Caco-2 (cell line): ENCODE measurements around the gene ZNF471. TPM values are rescaled to one million over a fixed set of nuclear protein-coding genes. Genes with fewer than 3 reads are reported as not detected.
A peak's percentile ranks its signal among the peaks of the same experiment; 100 is the strongest.

ENCODE experiments used
- BruUV-seq: library from RNA; stranded (reverse); fragments of 400-500 nt; replicated peaks from 2 replicates; lab custom pipeline; 2021; lab: Mats Ljungman, UMichigan
- CTCF ChIA-PET: fragments of 300-600 bp; sonication (Branson Sonifier 250); formaldehyde crosslinking; loops from one replicate; lab custom pipeline; 2022; ENCODE audit warnings: antibody characterized with exemption; lab: Charles Lee
- POLR2A ChIA-PET: fragments of 300-600 bp; sonication (Branson Sonifier 250); formaldehyde crosslinking; loops from one replicate; lab custom pipeline; 2022; ENCODE audit warnings: antibody characterized with exemption; lab: Charles Lee
- DNase-seq, 2 experiments: peaks; one replicate each; pipeline versions ENCODE4 v3.0.0 to v3.0.0-alpha.2; 2020 to 2022
- H3K27me3 ChIP-seq: replicated peaks from 2 replicates; pipeline ENCODE4 v1.6.0; 2011; ENCODE audit warnings: low read length; ENCODE audit not compliant: control insufficient read depth, insufficient read depth
- H3K36me3 ChIP-seq: 2 replicates; pipeline ENCODE4 v1.5.1; 2011; ENCODE audit warnings: low read length; ENCODE audit not compliant: control insufficient read depth, insufficient read depth
- H3K4me1 ChIP-seq: fragments of 250-450 bp; sonication (Bioruptor Pico); 2 replicates; pipeline ENCODE4 v1.5.1; 2020; ENCODE audit warnings: mild to moderate bottlenecking
- H3K4me3 ChIP-seq: 2 replicates; pipeline ENCODE4 v1.5.1; 2011; ENCODE audit warnings: low read depth, mild to moderate bottlenecking, control low read depth, low read length
- H3K9me3 ChIP-seq: fragments of 250-450 bp; sonication (Bioruptor Pico); 2 replicates; pipeline ENCODE4 v1.5.1; 2020; ENCODE audit warnings: mild to moderate bottlenecking, moderate library complexity
- H3K27ac Mint-ChIP-seq: one replicate; pipeline ENCODE4 v1.8.0; 2022; ENCODE audit warnings: mixed read lengths; ENCODE audit not compliant: unreplicated experiment
- H3K27me3 Mint-ChIP-seq: one replicate; pipeline ENCODE4 v1.8.0; 2022; ENCODE audit warnings: mixed read lengths; ENCODE audit not compliant: insufficient read depth, unreplicated experiment
- H3K36me3 Mint-ChIP-seq: one replicate; pipeline ENCODE4 v1.8.0; 2022; ENCODE audit warnings: mild to moderate bottlenecking, mixed read lengths; ENCODE audit not compliant: insufficient read depth, unreplicated experiment
- H3K4me1 Mint-ChIP-seq: one replicate; pipeline ENCODE4 v1.8.0; 2022; ENCODE audit warnings: low read depth, mixed read lengths; ENCODE audit not compliant: unreplicated experiment
- H3K4me3 Mint-ChIP-seq: one replicate; pipeline ENCODE4 v1.8.0; 2022; ENCODE audit warnings: mild to moderate bottlenecking, moderate library complexity, mixed read lengths; ENCODE audit not compliant: unreplicated experiment
- H3K9me3 Mint-ChIP-seq: one replicate; pipeline ENCODE4 v1.8.0; 2022; ENCODE audit warnings: mixed read lengths; ENCODE audit not compliant: unreplicated experiment
- CTCF ChIP-seq, 2 experiments: fragments of 200-600 bp in 1 of 2; IDR thresholded peaks; 1 replicate in 1 of 2; 2 replicates in 1 of 2; pipeline versions ENCODE4 v1.5.1 to v1.8.0; 2011 to 2022; ENCODE audit warnings: antibody characterized with exemption in 1 of 2, control low read depth in 1 of 2, inconsistent platforms in 1 of 2, low read depth in 1 of 2, low read length in 1 of 2, mild to moderate bottlenecking in 1 of 2, moderate library complexity in 1 of 2; ENCODE audit not compliant: insufficient read depth in 1 of 2, severe bottlenecking in 1 of 2, unreplicated experiment in 1 of 2
- intact Hi-C: fragments of 100-400 bp; cut with micrococcal nuclease; formaldehyde crosslinking; loops from one replicate; pipeline ENCODE4 v1.10.0; 2022; ENCODE audit not compliant: unreplicated experiment
- total RNA-seq: library from RNA; stranded (reverse); gene quantifications from 2 replicates; pipeline ENCODE4 v1.2.3, GENCODE V29; 2022

ZNF471 gene
- total RNA-seq, 1 experiment from 2014 or later, result not detected

- H3K9me3 Mint-ChIP-seq, result peaks cover 49% of the 10 kb centered on the region
- BruUV-seq, result no TSS peak
- peaks cover 26% of the 10 kb centered on the region for H3K9me3 ChIP-seq
Observed at GRCh38 chr19:56562766-56563165, 55.1 kb downstream of the ZNF471 start.

GRCh38 chr19:56566904-56567273, 59.2 kb downstream of the ZNF471 start:
- POLR2A ChIA-PET, result no interaction called here
- no peaks in the 10 kb centered on the region for H3K4me1 ChIP-seq
- peak overlapping the region; percentile 62 for H3K27ac Mint-ChIP-seq
- peaks cover 43% of the 10 kb centered on the region for H3K9me3 ChIP-seq
- H3K27me3 Mint-ChIP-seq, result no peaks in the 10 kb centered on the region
- intact Hi-C loops, result loop anchor here (1.0 kb wide), 1 partner anchor 28 kb away; the partner anchor contains the start of gene ZNF71
- H3K9me3 Mint-ChIP-seq, result peaks cover 32% of the 10 kb centered on the region
- CTCF ChIA-PET, result no interaction called here
- H3K27me3 ChIP-seq, result no peaks in the 10 kb centered on the region
- BruUV-seq, result no TSS peak
- H3K4me1 Mint-ChIP-seq, result no peaks in the 10 kb centered on the region
- peak overlapping the region; percentile 92 for H3K4me3 Mint-ChIP-seq
- TF ChIP-seq CTCF (IDR thresholded peaks at IDR 0.05; ENCODE audit: insufficient read depth in 1 of 2, low read depth in 1 of 2, low read length in 1 of 2, severe bottlenecking in 1 of 2, unreplicated experiment in 1 of 2), result no peak
- DNase-seq, result peak in 1 of 2 experiments; percentile 51
- peak overlapping the region; percentile 61 for H3K4me3 ChIP-seq
- no peaks in the 10 kb centered on the region for H3K36me3 ChIP-seq
- peaks cover 6% of the 10 kb centered on the region for H3K36me3 Mint-ChIP-seq

More at GRCh38 chr19:56562766-56563165, 55.1 kb downstream of the ZNF471 start:
- intact Hi-C loops, result no loop called here
- no peak for TF ChIP-seq CTCF (IDR thresholded peaks at IDR 0.05; ENCODE audit: insufficient read depth in 1 of 2, low read depth in 1 of 2, low read length in 1 of 2, severe bottlenecking in 1 of 2, unreplicated experiment in 1 of 2)
- Mint-ChIP-seq H3K36me3 (peaks cover 3% of the 10 kb centered on the region), H3K27me3 (no peaks in the 10 kb centered on the region), H3K4me1 (no peaks in the 10 kb centered on the region), H3K27ac (no peak overlapping the region), H3K4me3 (no peak overlapping the region)
- DNase-seq, result no peak
- Histone ChIP-seq H3K27me3 (no peaks in the 10 kb centered on the region), H3K4me1 (no peaks in the 10 kb centered on the region), H3K4me3 (no peak overlapping the region), H3K36me3 (no peaks in the 10 kb centered on the region)
- ChIA-PET POLR2A (no interaction called here), CTCF (no interaction called here)

GRCh38 chr19:56567274-56568120, 59.8 kb downstream of the ZNF471 start, which contains the start of gene ZNF470:
ZNF470 (plus strand) TSS chr19:56567468; CDS start chr19:56570312, 2,844 bp downstream.
- DNase-seq, result peak; percentile 79 to 92
- H3K4me3 ChIP-seq, result peak within 1 kb of the TSS; percentile 61

More at GRCh38 chr19:56567274-56568120, 59.8 kb downstream of the ZNF471 start, which contains the start of gene ZNF470:
- CTCF ChIA-PET, result no interaction called here
- TF ChIP-seq CTCF (IDR thresholded peaks at IDR 0.05; ENCODE audit: insufficient read depth in 1 of 2, low read depth in 1 of 2, low read length in 1 of 2, severe bottlenecking in 1 of 2, unreplicated experiment in 1 of 2), result no peak
- Histone ChIP-seq H3K4me1 (no peaks in the 10 kb centered on the region), H3K9me3 (peaks cover 45% of the 10 kb centered on the region), H3K27me3 (no peaks in the 10 kb centered on the region), H3K36me3 (no peaks in the 10 kb centered on the region)
- Mint-ChIP-seq H3K9me3 (peaks cover 35% of the 10 kb centered on the region), H3K27ac (peak within 1 kb of the TSS; percentile 62), H3K36me3 (peaks cover 6% of the 10 kb centered on the region), H3K4me1 (no peaks in the 10 kb centered on the region), H3K4me3 (peak within 1 kb of the TSS; percentile 92), H3K27me3 (no peaks in the 10 kb centered on the region)
- POLR2A ChIA-PET, result no interaction called here
- intact Hi-C loops, result loop anchor here (1.0 kb wide), 1 partner anchor 28 kb away; the partner anchor contains the start of gene ZNF71
- BruUV-seq, result no TSS peak
